Activated T-cell treated with anti-CD3 and anti-CD28 coated beads, Interleukin-2, amount 50 U/mL, for 4 hours (primary cell): ENCODE data around the gene SNRNP70. TPM values are rescaled to one million over a fixed set of nuclear protein-coding genes. Genes with fewer than 3 reads are reported as not detected.
"Not testable (repeated sequence)": the region's sequence is repeated elsewhere in the genome, so short reads cannot be mapped to it uniquely, and the experiment has no call there.

Source experiments
- ATAC-seq, 2 donors: fragments of 200-7000 bp; cut with Tn5 transposase; one replicate each; pipeline ENCODE4 v1.10.0; 2021
- DNase-seq: peaks from one replicate; pipeline ENCODE4 v3.0.0-alpha.2; 2020
- H3K27me3 Mint-ChIP-seq: one replicate; pipeline ENCODE4 v1.8.0; 2021; ENCODE audit warnings: low read depth, mixed read lengths
- H3K36me3 Mint-ChIP-seq: one replicate; pipeline ENCODE4 v1.8.0; 2022; ENCODE audit warnings: mixed read lengths; ENCODE audit not compliant: insufficient read depth
- H3K4me1 Mint-ChIP-seq: one replicate; pipeline ENCODE4 v1.8.0; 2021; ENCODE audit warnings: low read depth, mixed read lengths
- H3K4me3 Mint-ChIP-seq: one replicate; pipeline ENCODE4 v1.8.0; 2021; ENCODE audit warnings: mild to moderate bottlenecking, moderate library complexity, mixed read lengths
- H3K9me3 Mint-ChIP-seq: one replicate; pipeline ENCODE4 v1.8.0; 2021; ENCODE audit warnings: mixed read lengths
- total RNA-seq, 3 donors: library from RNA; stranded (reverse); gene quantifications; one replicate each; pipeline ENCODE4 v1.2.1, GENCODE V29; 2021

The SNRNP70 gene
- total RNA-seq, 3 donors from 2014 or later, result 278 to 294 (median 283) TPM

GRCh38 chr19:49074869-49075268 lies 10.4 kb upstream of the SNRNP70 start:
- H3K4me3 Mint-ChIP-seq, H3K36me3 Mint-ChIP-seq, ATAC-seq, DNase-seq, H3K9me3 Mint-ChIP-seq: not testable (repeated sequence)
- Mint-ChIP-seq H3K4me1 (peaks cover 11% of the 10 kb centered on the region), H3K27me3 (peaks cover 59% of the 10 kb centered on the region)

GRCh38 chr19:49080392-49080791 lies 4.9 kb upstream of the SNRNP70 start:
- H3K4me3 Mint-ChIP-seq, result no peak overlapping the region

DNA sequence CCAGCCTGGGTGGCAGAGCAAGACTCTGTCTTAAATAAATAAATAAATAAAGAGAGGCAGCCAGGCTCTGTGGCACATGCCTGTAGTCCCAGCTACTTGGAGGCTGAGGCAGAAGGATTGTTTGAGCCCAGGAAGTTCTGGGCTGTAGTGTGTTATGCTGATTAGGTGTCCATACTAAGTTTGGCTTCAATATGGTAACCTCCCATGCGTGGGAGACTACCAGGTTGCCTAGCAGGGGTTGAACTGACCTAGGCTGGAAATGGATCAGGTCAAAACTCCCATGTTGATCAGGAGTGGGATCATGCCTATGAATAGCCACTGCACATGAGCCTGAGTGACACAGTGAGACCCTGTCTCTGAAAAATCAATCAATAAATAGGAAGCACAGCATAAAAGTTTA lies 4.0 kb upstream of the SNRNP70 start:
- Mint-ChIP-seq H3K4me3 (no peak overlapping the region), H3K27me3 (peaks cover 16% of the 10 kb centered on the region), H3K36me3 (peaks cover 5% of the 10 kb centered on the region), H3K9me3 (no peaks in the 10 kb centered on the region), H3K4me1 (peaks cover 10% of the 10 kb centered on the region)
- no peak for ATAC-seq
- no peak for DNase-seq

More at GRCh38 chr19:49080392-49080791, 4.9 kb upstream of the SNRNP70 start:
- DNase-seq, result no peak
- no peaks in the 10 kb centered on the region for H3K36me3 Mint-ChIP-seq
- H3K9me3 Mint-ChIP-seq, result no peaks in the 10 kb centered on the region
- H3K27me3 Mint-ChIP-seq, result peaks cover 25% of the 10 kb centered on the region
- peaks cover 6% of the 10 kb centered on the region for H3K4me1 Mint-ChIP-seq
- no peak for ATAC-seq

DNA sequence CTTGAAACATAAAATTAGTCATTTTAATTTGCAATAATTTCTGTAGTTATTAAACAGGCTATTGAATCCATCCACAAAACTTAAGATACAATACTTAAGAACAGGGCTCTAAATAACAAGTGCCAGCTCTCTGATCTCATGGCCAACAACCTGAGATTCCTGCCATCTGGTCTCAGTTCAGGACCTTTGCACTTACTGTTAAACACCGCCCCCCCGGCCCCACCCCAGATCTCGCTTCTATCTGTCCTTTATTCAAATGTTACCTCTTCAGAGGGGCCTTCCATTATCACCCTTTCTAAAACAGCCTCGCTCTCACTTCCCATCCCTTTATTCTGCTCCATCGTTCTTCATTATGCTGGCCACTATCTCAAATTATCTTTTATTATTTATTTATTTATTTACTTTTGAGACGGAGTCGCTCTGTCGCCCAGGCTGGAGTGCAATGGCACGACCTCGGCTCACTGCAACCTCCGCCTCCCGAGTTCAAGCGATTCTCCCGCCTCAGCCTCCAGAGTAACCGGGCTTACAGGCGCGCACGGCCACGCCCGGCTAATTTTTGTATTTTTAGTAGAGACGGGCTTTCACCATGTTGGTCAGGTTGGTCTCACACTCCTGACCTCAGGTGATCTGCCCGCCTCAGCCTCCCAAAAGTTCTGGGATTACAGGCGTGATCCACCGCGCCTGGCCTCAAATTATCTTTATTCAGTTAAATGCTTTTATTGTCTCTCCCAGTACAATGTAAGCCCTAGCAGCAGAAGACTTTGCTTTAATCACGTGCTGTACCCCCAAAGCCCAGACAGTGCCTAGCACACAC lies 838 bp upstream of the SNRNP70 start:
- Mint-ChIP-seq H3K9me3 (no peaks in the 10 kb centered on the region), H3K27me3 (peaks cover 5% of the 10 kb centered on the region), H3K4me3 (peak overlapping the region; percentile 99), H3K4me1 (peaks cover 28% of the 10 kb centered on the region), H3K36me3 (peaks cover 20% of the 10 kb centered on the region)
- ATAC-seq (no peak), DNase-seq (no peak)

GRCh38 chr19:49085868-49086232 lies 599 bp downstream of the SNRNP70 start:
- DNase-seq (no peak), ATAC-seq (no peak)
- Mint-ChIP-seq H3K27me3 (peaks cover 2% of the 10 kb centered on the region), H3K36me3 (peaks cover 24% of the 10 kb centered on the region), H3K4me1 (peaks cover 32% of the 10 kb centered on the region), H3K4me3 (peak overlapping the region; percentile 99), H3K9me3 (no peaks in the 10 kb centered on the region)

DNA sequence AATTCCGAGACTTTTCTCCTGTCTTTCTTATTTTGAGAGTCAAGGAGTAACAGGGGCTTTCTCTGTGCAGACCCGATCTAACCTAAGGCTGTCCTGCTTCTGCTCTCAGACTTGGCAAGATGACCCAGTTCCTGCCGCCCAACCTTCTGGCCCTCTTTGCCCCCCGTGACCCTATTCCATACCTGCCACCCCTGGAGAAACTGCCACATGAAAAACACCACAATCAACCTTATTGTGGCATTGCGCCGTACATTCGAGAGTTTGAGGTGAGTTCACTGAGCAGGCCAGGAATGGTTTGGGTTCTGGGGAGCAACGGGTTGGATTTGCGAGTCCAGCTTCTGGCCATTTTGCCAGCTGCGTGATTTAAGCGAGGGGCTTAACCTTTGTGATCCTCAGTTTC lies 1.0 kb downstream of the SNRNP70 start:
- peaks cover 33% of the 10 kb centered on the region for H3K4me1 Mint-ChIP-seq
- H3K4me3 Mint-ChIP-seq, result peak overlapping the region; percentile 99
- H3K27me3 Mint-ChIP-seq, result peaks cover 2% of the 10 kb centered on the region

DNA sequence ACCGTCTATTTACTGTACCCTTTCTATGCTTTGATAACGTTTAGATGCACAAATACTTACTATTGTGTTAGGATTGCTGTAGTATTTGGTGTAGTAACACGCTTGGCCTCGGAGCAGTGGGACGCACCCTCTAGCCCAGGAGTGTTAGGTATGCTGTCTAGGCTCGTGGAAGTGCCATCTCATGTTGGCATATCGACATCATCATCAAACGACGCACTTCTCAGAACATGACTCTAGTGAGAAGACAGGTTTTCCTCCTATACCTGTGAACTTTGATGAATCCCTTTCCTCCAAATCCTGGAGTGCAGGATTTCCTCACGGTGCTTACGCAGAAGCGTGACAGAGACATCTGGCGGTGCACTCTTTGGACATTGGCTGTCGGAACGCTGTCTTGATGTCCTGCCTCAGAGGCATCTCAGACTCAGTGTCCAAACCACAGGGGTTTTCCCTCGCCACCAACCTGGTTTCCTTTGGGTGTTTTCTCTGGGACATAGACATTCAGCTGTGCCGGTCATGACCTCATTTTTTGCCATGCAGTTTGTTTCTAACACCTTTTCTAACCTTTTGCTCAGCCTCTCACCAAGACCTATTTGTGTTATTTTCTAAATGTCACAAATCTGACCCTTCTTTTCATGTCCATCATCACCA lies 6.3 kb downstream of the SNRNP70 start:
- Mint-ChIP-seq H3K4me3 (no peak overlapping the region), H3K4me1 (peaks cover 31% of the 10 kb centered on the region), H3K9me3 (no peaks in the 10 kb centered on the region), H3K27me3 (no peaks in the 10 kb centered on the region), H3K36me3 (peaks cover 38% of the 10 kb centered on the region)
- DNase-seq, result no peak
- no peak for ATAC-seq

More for the DNA sequence above, 1.0 kb downstream of the SNRNP70 start:
- DNase-seq (no peak), ATAC-seq (no peak)
- Mint-ChIP-seq H3K9me3 (no peaks in the 10 kb centered on the region), H3K36me3 (peaks cover 25% of the 10 kb centered on the region)

- Mint-ChIP-seq H3K4me3 (no peak overlapping the region), H3K9me3 (no peaks in the 10 kb centered on the region), H3K4me1 (peaks cover 23% of the 10 kb centered on the region), H3K36me3 (peaks cover 30% of the 10 kb centered on the region), H3K27me3 (no peaks in the 10 kb centered on the region)
- DNase-seq (no peak), ATAC-seq (no peak)
These were observed 7.4 kb downstream of the SNRNP70 start for GRCh38 chr19:49092686-49093085.

- peaks cover 17% of the 10 kb centered on the region for H3K4me1 Mint-ChIP-seq
- H3K9me3 Mint-ChIP-seq, result no peaks in the 10 kb centered on the region
- ATAC-seq (no peak), DNase-seq (no peak)
- no peak overlapping the region for H3K4me3 Mint-ChIP-seq
- H3K27me3 Mint-ChIP-seq, result no peaks in the 10 kb centered on the region
- H3K36me3 Mint-ChIP-seq, result peaks cover 30% of the 10 kb centered on the region
These were observed 9.5 kb downstream of the SNRNP70 start for GRCh38 chr19:49094505-49095482.

- no peak overlapping the region for H3K4me3 Mint-ChIP-seq
- peaks cover 9% of the 10 kb centered on the region for H3K4me1 Mint-ChIP-seq
- no peaks in the 10 kb centered on the region for H3K9me3 Mint-ChIP-seq
- peak; percentile 80 to 86 for ATAC-seq
- no peaks in the 10 kb centered on the region for H3K27me3 Mint-ChIP-seq
- DNase-seq, result peak; percentile 68
- H3K36me3 Mint-ChIP-seq, result peaks cover 24% of the 10 kb centered on the region
These were observed 12.4 kb downstream of the SNRNP70 start for GRCh38 chr19:49097453-49098288.

DNA sequence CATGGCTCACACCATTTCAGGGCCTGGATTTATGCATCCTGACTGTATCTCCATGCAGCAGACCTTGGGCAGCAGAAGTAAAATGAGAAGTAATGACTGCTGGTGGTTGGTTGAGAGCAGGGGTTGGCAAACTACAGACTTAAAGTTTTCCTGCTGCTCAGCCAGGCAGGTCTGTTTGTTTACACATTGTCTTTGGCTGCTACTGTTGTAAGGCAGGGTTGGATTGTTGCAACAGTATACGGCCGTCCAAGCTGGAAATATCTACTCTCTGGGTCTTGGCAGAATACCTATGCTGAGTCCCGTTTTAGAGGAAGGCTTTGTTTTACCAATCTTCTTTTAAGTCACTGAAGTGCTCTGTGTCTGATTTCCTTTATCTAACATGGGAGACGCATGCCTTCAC lies 13.5 kb downstream of the SNRNP70 start:
- Mint-ChIP-seq H3K9me3 (no peaks in the 10 kb centered on the region), H3K36me3 (peaks cover 21% of the 10 kb centered on the region), H3K27me3 (no peaks in the 10 kb centered on the region), H3K4me1 (peaks cover 9% of the 10 kb centered on the region), H3K4me3 (no peak overlapping the region)
- no peak for ATAC-seq
- DNase-seq, result no peak

GRCh38 chr19:49101160-49101559 lies 15.9 kb downstream of the SNRNP70 start:
- no peak for DNase-seq
- no peak for ATAC-seq
- Mint-ChIP-seq H3K36me3 (peaks cover 23% of the 10 kb centered on the region), H3K9me3 (no peaks in the 10 kb centered on the region), H3K4me1 (peaks cover 6% of the 10 kb centered on the region), H3K4me3 (no peak overlapping the region), H3K27me3 (no peaks in the 10 kb centered on the region)

- ATAC-seq, result no peak
- H3K27me3 Mint-ChIP-seq, result no peaks in the 10 kb centered on the region
- no peak overlapping the region for H3K4me3 Mint-ChIP-seq
- no peaks in the 10 kb centered on the region for H3K9me3 Mint-ChIP-seq
- peaks cover 8% of the 10 kb centered on the region for H3K4me1 Mint-ChIP-seq
- peaks cover 34% of the 10 kb centered on the region for H3K36me3 Mint-ChIP-seq
- no peak for DNase-seq
These were observed 17.1 kb downstream of the SNRNP70 start for GRCh38 chr19:49102303-49102702.
